Placental pericyte (primary cell): Measurements from ENCODE around the gene CSAG3. TPM values are rescaled to one million over a fixed set of nuclear protein-coding genes. Genes with fewer than 3 reads are reported as not detected.

Experiments
- total RNA-seq: library from RNA; depleted of rRNA; stranded (reverse); fragments of >200 nt; gene quantifications from 2 replicates; pipeline ENCODE4 v1.2.3, GENCODE V29; 2012

CSAG3 gene
- total RNA-seq: not detected in 2 replicates

DNA sequence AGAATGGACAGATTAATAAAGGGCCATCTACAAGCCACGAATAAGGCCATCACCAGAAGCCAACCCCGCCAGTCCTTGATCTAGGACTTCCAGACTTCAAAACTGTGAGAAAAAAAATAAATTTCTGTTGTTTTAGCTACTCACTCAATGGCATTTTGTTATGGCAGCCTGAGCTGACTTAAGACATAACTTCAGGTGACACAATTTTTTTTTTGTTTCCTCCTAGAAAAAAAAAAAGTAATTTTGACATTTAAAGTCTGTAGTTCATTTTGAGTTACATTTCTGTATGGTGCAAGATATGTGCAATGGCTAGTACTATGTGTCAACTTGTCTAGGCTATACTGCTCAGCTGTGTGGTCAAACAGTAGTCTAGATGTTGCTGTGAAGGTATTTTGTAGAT is at the start of gene CSAG3:
CSAG3 (plus strand) TSS at position 301 of the 400 bp plus-strand sequence.

DNA sequence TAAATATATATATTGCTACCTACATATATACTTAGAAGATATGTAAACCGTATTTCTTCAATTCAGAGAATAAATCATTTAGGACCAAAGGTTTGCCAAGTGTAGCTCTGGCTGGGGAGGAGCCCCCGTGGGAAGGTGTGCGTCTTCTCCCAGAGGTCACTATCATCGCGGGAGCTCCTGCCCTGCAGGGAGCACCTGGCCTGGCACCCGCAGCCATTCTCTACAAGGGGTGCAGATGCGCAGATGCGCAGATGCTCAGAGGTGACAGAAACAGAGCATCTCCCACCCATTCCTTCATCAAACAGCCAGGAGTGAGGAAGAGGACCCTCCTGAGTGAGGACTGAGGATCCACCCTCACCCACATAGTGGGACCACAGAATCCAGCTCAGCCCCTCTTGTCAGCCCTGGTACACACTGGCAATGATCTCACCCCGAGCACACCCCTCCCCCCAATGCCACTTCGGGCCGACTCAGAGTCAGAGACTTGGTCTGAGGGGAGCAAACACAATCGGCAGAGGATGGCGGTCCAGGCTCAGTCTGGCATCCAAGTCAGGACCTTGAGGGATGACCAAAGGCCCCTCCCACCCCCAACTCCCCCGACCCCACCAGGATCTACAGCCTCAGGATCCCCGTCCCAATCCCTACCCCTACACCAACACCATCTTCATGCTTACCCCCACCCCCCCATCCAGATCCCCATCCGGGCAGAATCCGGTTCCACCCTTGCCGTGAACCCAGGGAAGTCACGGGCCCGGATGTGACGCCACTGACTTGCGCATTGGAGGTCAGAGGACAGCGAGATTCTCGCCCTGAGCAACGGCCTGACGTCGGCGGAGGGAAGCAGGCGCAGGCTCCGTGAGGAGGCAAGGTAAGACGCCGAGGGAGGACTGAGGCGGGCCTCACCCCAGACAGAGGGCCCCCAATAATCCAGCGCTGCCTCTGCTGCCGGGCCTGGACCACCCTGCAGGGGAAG is 44.9 kb upstream of the CSAG3 start, which contains the start of gene MAGEA2B:
MAGEA2B (plus strand) TSS at position 814 of the 973 bp plus-strand sequence. CDS start 2,479 bp downstream, outside the sequence.

GRCh38 chrX:152733261-152733975 is 25.6 kb upstream of the CSAG3 start, which contains the start of the genes CSAG1 and MAGEA12:
Gene CSAG1 (minus strand): TSS chrX:152733721. CDS start chrX:152732460, 1,261 bp downstream.
Gene MAGEA12 (plus strand): TSS chrX:152733757. CDS start chrX:152736162, 2,405 bp downstream.

DNA sequence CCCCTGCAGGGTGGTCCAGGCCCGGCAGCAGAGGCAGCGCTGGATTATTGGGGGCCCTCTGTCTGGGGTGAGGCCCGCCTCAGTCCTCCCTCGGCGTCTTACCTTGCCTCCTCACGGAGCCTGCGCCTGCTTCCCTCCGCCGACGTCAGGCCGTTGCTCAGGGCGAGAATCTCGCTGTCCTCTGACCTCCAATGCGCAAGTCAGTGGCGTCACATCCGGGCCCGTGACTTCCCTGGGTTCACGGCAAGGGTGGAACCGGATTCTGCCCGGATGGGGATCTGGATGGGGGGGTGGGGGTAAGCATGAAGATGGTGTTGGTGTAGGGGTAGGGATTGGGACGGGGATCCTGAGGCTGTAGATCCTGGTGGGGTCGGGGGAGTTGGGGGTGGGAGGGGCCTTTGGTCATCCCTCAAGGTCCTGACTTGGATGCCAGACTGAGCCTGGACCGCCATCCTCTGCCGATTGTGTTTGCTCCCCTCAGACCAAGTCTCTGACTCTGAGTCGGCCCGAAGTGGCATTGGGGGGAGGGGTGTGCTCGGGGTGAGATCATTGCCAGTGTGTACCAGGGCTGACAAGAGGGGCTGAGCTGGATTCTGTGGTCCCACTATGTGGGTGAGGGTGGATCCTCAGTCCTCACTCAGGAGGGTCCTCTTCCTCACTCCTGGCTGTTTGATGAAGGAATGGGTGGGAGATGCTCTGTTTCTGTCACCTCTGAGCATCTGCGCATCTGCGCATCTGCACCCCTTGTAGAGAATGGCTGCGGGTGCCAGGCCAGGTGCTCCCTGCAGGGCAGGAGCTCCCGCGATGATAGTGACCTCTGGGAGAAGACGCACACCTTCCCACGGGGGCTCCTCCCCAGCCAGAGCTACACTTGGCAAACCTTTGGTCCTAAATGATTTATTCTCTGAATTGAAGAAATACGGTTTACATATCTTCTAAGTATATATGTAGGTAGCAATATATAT is 5.0 kb upstream of the CSAG3 start, which contains the start of gene MAGEA2:
MAGEA2 (minus strand) TSS at position 157 of the 965 bp plus-strand sequence. CDS start 2,479 bp downstream, outside the sequence.

DNA sequence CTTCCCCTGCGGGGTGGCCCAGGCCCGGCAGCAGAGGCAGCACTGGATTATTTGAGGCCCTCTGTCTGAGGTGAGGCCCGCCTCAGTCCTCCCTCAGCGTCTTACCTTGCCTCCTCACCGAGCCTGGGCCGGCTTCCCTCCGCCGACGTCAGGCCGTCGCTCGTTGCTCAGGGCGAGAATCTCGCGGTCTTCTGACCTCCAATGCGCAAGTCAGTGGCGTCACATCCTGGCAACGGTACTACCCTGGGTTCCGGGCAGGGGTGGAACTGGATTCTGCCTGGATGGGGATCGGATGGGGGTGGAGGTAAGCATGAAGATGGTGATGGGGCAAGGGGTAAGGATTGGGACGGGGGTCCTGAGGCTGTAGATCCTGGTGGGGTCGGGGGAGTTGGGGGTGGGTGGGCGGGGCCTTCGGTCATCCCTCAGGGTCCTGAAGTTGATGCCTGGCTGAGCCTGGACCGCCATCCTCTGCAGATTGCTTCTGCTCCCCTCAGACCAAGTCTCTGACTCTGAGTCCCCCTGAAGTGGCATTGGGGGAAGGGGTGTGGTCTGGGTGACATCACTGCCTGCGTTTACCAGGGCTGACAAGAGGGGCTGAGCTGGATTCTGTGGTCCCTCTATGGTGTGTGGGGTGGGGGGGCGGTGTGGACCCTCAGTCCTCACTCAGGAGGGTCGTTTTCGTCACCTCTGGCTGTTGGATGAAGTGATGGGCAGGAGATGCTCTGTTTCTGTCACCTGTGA is 10.7 kb downstream of the CSAG3 start, which contains the start of gene MAGEA6:
MAGEA6 (minus strand) TSS at position 141 of the 741 bp plus-strand sequence. CDS start 2,039 bp downstream, outside the sequence.

Other genes with a start within 250 kb of the CSAG3 start
- gene GABRQ, start 121.3 kb upstream of the CSAG3 start, total RNA-seq: not detected in 2 replicates
- not detected in 2 replicates for gene MAGEA3, start 60.4 kb upstream of the CSAG3 start, total RNA-seq
- gene CSAG2, start 49.9 kb upstream of the CSAG3 start, total RNA-seq: not detected in 2 replicates
- gene MAGEA2B, start 44.6 kb upstream of the CSAG3 start, total RNA-seq: not detected in 2 replicates
- gene CSAG1, start 25.5 kb upstream of the CSAG3 start, total RNA-seq: not detected in 2 replicates
- gene MAGEA12, start 25.5 kb upstream of the CSAG3 start, total RNA-seq: not detected in 2 replicates
- gene MAGEA2, start 5.4 kb upstream of the CSAG3 start, total RNA-seq: not detected in 2 replicates
- gene MAGEA6, start 10.5 kb downstream of the CSAG3 start, total RNA-seq: not detected in 2 replicates
- 24.3 and 58.2 TPM in 2 replicates for gene CETN2, start 71.5 kb downstream of the CSAG3 start, total RNA-seq
- gene NSDHL, start 71.8 kb downstream of the CSAG3 start, total RNA-seq: 23.6 and 52.3 TPM in 2 replicates
- 2.0 and 13.6 TPM in 2 replicates for gene ZNF185, start 138.8 kb downstream of the CSAG3 start, total RNA-seq
- gene PNMA5, start 234.9 kb downstream of the CSAG3 start, total RNA-seq: not detected in 2 replicates